KBM-7 (cell line): ENCODE results near the gene SLC9A3.
A peak's percentile ranks its signal among the peaks of the same experiment; 100 is the strongest.

Experiments
- DNase-seq: peaks from one replicate; pipeline ENCODE4 v3.0.0-alpha.2; 2015
- in situ Hi-C: fragments of 300-500 bp; cut with MboI; formaldehyde crosslinking; loops from 2 replicates; pipeline ENCODE4 v1.14.3; 2020; ENCODE audit warnings: low sequenced_read_pairs, low pct_unique_long_range_greater_than_20kb, mixed read lengths

Gene SLC9A3

DNA sequence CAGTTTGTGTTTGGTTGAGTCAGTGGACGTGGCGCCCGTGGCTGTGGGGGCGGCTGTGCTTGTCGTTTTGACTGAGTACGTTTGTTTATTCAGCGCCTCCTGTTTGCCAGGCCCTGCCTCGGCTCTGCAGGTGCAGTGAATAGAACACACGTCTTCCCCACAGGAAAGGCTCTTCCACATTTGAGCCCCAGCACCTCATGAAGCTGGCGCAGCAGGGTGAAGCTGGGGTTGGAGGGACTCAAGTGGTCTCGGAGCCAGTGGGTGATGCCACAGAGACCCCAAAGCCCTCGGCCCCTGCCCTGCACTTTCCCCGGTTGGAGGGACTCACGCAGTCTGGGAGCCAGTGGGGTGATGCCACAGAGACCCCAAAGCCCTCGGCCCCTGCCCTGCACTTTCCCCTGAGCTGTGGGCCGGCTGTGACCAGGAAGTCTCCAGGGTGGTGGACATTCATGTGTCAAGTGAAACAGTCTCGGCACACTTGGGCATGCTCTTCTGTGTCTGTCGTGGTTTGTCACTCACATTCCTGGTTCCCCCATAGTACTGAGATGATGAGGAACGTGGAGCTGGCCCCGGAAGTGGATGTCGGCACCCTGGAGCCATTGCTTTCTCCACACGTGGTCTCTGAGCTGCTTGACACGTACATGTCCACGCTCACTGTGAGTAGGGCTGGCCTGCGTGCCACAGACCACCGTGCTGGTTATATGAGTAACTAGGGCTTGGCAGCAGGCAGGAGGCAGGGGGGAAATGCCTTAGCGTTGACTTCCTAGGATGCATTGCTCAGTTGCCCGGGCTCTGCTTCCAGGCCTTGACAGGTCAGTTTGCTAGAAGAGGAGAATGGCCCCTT, 67.7 kb downstream of the SLC9A3 start:
- in situ Hi-C loops, result no loop called here
- no peak for DNase-seq

DNA sequence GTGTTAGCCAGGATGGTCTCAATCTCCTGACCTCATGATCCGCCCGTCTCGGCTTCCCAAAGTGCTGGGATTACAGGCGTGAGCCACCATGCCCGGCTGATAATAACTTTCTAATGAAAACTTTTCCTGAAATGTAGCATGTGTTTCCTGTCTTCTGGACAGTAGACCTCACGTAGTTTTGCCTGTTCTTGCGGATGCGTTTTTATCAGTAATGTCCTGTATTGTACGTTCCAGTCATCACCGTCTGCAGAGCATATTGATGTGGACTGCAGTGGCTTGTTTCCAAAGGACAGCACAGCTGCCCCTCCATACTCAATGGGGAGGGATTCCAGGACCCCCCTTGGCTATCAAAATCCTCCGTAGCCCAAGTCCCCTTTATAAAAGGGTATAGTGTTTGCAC, 68.4 kb downstream of the SLC9A3 start:
- no peak for DNase-seq
- in situ Hi-C loops, result no loop called here

DNA sequence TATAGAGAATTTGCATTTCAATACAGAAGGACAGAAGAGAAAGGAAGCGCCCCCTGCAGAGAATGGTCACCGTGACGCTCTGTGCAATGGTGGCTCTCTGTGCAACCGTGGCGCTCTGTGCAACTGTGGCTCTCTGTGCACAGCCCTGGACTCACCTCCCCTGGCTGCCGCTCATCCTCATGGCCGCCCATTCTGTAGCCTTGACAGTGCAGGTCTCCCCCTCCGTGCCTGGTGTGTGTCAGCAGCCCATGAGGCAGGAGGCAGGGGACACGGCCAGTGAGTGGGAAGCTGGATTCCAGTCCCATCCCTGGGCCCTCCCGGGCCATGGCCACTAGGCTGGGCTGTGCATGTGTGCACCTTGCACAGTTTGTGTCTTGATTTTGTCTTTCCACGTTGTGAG, 69.3 kb downstream of the SLC9A3 start:
- in situ Hi-C loops, result no loop called here
- DNase-seq, result no peak

DNA sequence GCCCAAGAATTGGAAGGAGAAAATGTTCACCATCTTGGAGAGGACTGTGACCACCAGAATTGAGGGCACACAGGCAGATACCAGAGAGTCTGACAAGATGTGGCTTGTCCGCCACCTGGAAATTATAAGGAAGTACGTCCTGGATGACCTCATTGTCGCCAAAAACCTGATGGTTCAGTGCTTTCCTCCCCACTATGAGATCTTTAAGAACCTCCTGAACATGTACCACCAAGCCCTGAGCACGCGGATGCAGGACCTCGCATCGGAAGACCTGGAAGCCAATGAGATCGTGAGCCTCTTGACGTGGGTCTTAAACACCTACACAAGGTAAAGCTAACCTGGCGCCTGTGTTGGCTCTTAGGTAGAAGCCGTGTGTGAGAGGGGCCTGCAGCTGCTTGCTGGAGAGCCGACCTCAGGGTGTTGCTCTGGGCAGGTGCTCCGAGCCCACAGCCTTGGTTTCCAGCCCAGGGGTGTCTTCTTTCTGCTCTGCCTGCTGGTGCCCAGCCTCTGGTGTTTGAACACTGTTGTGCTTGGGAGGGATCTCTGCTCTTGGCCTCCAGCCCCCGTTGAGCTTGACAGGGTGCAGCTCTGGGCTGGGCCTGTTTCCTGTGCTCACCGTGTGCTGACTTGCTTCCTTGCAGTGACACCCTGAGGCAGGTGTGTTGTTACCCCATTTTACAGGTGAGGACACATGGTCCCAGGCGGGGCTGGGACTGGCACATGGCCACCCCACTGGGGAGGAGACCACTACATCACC, 70.3 kb downstream of the SLC9A3 start:
- in situ Hi-C loops, result no loop called here
- DNase-seq, result no peak

DNA sequence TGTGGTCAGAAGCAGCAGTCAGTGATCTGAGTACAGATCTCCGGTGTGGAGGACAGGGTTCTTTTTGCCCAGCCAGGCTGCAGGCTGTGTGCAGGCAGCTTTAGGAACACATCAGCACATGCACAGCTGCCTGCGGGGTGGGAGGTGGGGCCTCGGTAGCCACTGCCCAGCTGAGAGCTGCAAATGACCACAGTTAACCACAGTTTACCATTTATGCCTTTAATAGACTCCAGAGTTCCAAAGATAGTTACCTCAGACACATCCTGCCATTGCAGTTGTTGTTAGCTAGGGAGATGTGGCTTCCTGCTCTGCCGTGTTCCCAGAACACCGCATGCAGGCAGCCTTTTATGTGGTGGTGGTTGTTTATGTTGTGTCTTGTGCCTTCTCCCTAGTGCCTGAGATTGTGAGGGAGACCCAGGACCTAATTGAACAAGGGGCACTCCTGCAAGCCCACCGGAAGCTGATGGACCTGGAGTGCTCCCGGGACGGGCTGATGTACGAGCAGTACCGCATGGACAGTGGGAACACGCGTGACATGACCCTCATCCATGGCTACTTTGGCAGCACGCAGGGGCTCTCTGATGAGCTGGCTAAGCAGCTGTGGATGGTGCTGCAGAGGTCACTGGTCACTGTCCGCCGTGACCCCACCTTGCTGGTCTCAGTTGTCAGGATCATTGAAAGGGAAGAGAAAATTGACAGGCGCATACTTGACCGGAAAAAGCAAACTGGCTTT, 71.1 kb downstream of the SLC9A3 start:
- in situ Hi-C loops, result no loop called here
- DNase-seq, result no peak

DNA sequence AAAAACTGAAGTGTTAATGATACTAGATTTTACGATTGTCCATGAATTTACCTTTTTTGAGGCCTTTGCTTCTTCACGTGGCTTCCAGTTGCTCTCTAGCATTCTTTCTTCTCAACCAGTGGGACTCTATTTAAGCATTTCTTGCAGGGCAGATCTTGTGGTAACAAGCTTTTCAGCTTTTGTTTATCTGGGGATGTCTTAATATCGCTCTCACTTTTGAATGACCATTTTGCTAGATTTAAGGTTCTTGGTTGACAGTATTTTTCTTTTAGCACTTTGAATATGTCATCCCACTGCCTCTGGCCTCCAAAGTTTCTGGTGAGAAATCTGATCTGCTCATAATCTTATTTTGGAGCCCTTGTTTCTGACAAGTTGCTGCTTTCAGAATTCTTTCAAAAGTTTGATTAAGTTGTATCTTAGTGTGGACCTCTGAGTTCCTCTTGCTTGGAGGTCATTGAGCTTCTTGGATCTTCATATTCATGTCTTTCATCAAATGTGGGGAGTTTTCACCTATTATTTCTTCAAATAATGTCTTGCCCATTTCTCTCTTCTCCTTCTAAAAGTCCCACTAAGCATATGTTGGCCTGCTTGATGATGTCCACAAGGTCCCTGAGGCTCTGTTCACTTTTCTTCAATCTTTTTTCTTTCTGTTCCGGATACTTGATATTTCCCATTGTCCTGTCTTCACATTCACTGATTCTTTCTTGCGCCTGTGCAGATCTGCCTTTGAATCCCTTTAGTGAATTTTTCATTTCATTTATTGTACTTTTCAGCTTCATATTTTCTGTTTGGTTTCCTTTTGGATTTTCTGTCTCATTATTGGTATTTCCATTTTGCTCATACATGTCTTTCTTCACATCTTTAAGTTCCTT, 72.4 kb downstream of the SLC9A3 start:
- DNase-seq, result no peak
- in situ Hi-C loops, result no loop called here

DNA sequence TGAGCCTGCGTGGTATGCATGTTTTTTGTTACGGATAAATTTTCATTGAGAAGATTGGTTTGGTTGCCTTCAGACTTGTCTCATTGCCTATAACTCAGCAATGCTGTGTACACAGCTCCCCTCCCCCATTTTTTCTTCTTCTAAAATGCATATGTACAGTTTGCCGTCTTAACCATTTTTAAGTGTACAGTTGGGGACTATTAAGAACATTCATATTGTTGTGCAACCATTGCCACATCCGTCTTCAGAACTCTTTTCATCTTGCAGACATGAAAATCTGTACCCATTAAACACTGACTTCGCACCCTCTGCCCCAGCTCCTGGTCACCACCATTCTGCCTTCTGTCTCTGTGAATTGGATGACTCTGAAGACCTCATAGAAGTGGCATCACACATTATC, 75.1 kb downstream of the SLC9A3 start:
- DNase-seq, result no peak
- in situ Hi-C loops, result no loop called here

DNA sequence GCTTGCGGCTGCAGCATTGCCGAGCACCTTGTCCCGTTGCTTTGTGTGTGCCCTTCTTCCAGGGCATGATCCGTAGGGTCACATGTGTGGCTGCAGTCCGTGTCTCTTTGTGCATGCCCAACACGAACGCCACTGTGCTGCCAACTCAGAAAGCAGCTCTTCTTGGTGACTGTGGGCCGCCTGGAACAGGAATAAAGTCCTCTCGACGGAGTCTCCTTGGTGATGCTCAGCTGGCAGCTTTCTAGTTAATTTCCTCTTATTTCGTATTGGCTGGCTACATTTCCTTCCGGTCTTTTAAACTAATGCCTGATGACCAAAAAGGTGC, 75.5 kb downstream of the SLC9A3 start:
- in situ Hi-C loops, result no loop called here
- DNase-seq, result no peak

DNA sequence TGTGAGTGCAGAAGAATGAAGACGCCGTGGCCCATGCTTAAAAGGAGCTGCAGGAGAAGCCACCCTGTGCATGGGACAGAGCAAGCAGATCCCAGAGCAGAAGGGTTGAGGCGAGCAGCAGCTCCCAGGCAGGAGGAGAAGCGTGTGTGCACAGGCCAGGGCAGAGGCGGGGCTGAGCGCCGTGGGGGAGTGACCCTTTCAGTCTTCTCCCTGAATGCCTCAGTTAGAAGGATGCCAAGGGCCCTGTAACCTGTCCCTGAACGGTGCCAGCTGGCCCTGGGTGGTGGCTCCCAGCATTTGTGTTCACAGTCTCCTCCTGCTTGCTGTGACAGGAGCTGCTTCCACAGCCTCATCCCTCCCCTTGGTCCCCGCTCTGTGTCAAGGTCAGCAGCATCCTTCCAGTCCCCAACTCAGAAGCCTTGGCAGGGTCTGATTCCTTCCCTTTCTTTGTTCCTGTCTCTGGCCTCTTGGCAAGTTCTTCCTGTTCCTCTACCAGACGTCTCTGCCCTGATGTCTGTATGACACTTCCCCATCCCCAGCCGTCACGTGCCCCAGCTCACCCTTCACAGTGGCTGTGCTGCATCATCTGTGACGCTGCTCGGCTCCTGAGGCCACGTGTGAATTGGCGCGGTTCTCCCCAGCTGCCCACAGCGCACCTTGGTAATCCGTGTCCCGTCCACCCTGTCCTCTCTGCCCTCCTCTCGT, 76.0 kb downstream of the SLC9A3 start:
- in situ Hi-C loops, result no loop called here
- DNase-seq, result no peak

DNA sequence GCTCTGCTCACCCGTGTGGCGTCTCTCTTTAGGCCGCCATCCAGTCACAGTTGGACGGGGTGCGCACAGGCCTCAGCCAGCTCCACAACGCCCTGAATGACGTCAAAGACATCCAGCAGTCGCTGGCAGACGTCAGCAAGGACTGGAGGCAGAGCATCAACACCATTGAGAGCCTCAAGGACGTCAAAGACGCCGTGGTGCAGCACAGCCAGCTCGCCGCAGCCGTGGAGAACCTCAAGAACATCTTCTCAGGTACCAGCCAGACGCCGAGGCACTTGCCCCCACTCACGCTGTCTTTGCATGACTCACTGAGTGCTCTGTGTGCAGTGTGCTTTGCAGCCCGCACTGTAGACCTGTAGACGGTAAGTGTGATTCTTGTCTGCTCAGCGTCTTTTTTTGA, 76.7 kb downstream of the SLC9A3 start:
- in situ Hi-C loops, result no loop called here
- DNase-seq, result no peak

DNA sequence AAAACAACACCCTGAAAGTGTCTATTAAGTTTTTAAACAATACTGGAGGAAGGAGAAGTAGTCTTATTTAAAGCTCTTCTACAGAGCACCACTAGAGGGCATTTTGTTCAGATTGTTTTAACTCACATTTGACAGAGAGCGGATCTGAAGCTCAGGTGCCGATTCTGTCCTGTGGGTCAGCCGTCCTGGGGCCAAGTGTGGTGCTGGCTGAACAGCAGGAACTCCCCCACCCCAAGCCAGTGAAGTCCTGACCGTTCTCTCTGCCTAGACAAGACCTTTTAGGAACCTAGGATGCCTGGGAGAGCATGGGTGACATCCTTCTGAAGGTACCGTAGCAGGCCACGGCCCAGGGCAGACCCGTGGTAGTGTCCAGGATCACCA, 77.4 kb downstream of the SLC9A3 start:
- in situ Hi-C loops, result no loop called here
- DNase-seq, result peak; percentile 59

DNA sequence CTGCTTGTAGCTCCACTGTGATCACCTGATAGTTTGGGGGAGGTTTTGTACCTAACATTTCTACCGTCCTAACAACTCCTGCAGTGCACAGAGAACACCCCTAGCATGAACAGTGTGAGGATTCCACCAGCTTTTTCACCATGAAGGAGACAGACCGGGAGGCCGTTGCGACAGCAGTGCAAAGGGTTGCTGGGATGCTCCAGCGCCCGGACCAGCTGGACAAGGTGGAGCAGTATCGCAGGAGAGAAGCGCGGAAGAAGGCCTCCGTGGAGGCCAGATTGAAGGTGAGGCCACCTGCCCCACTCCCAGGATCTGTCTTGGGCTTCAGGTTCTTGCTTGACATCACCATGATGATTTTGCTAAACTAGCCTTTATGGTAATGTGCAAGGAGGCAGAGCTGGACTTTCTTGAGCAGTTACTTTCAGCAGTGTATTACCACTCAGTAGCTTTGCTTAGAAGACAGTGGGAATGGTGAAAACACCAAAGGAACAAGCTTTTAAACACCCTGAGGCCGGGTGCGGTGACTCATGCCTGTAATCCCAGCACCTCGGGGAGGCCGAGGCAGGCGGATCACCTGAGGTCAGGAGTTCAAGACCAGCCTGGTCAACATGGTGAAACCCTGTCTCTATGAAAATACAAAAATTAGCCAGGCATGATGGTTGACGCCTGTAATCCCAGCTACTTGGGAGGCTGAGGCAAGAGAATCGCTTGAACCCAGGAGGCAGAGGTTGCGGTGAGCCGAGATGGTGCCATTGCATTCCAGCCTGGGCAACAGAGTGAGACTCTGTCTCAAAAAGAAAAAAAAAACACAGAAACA, 78.0 kb downstream of the SLC9A3 start:
- DNase-seq, result no peak
- in situ Hi-C loops, result no loop called here

DNA sequence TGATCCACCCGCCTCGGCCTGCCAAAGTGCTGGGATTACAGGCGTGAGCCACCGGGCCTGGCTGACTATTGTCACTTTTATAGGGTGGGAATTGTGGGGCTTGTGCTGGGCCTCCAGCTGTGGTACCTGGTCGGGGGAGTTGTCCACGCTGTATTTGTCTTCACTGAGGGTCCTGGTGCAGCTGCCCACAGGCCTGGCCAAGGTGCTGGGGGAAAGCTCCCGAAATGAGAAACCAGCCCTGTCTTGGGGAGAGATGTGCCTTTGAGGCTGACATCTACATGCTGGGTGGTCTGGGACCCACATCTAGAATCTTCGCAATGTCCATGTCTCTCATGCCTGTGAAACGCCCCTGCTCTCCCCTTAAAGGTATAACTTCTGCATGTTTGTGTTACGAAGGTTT, 78.7 kb downstream of the SLC9A3 start:
- no peak for DNase-seq
- in situ Hi-C loops, result no loop called here

DNA sequence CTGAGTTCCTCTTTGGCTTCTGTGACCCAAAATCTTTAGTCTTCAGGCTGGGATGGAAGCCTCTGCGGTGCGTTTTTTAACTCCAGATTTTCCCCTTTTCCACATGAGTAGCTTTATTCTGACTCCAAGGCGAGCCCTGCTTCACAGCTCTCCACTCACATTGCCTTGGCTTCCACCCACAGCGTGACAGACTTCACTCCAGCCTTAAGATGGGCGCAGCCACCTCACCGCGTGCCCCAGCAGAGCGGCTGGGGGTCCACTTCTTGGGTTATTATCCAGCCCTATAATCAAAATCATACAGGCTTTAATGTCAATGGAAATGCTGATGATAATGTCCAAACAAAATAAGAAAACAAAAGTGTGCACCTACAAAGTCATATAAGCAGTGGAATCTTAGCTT, 80.0 kb downstream of the SLC9A3 start:
- no peak for DNase-seq
- in situ Hi-C loops, result no loop called here

DNA sequence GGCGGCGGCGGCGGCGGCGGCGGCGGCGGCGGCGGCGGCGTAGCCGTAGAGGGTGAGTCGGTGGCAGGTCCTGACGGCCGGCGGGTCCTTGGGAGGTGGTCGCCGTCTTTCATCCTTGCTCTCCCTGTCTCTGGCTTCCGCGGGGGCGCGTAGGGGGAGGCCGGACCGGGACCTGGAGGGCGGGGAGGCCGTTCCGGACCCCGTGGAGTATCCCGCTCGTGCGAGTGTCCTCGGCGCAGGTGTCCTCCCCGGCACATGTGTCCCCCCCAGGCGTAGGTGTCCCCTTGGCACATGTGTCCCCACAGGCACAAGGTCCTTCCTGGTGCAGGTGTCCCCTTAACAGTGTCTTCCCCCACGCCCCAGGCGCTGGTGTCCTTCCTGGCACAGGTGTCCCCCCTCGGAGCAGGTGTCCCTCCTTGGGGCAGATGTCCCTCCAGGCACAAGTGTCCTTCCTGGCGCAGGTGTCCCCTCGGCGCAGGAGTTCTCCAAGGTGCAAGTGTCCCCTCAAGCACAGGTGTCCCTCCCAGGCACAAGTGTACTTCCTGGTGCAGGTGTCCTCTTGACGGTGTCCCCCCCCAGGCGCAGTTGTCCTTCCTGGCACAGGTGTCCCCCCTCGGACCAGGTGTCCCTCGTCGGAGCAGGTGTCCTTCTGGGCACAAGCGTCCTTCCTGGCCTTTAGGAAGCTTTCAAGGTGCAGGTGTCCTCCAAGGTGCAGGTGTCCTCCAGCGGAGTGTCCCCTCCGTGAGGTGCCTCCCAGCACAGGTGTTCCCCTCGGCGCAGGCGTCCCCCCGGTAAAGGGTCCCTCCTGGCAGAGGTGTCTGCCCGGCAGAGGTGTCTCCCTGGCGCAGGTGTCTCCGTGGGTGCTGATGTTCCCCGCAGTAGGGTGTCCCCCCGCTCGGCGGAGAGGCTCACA, 80.8 kb downstream of the SLC9A3 start:
- DNase-seq, result no peak
- in situ Hi-C loops, result no loop called here

DNA sequence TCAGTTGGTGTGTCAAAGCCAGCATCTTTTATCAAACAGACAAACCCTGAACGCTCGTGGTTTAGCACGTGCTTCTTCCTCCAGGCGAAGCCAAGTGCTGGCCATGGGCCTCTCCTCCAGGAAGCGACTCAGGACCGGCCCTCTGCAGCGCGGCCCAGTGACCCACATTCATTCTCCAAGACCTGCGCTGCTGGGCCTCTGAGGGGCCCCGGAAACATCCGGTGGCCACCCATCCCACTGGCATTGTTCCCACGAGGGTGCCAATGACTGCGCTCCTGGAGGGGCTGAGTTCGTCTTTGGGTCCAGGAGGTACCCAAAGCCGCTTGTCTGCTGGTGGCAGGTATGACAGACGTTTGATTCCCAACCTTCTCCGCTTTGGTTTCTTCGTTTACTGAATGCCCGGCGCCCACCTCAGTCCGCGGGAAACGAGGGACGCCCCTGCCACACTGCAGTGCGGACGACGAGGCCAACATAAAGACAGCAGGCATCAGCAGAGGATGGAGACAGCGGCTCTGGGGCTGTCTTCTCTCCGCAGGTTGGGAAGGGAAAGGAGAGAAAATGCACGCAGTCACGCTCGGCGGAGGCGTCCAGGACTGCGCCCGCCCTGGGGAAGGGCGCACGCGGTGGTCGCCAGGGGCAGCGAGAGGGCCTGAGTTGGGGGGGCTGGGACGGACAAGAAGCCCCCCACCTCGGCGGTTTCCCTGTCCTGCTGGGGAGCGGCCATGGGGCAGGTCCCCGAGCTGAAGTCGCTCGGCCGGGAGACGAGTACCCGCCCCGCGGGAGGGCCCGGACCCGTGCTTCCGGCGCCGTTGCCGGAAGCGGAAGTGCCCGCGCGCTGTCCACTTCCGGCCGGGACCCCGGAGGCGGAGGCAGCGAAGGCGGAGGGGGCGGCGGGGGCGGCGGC, 81.7 kb downstream of the SLC9A3 start, which contains the start of gene EXOC3:
Gene EXOC3, plus strand, starts transcription at position 842 of the 904 bp plus-strand sequence. CDS start 3,030 bp downstream, outside the sequence.
- DNase-seq, result peak; percentile 73
- in situ Hi-C loops, result no loop called here
